ENCODE measurements around the gene INPP4A. TPM values are rescaled to one million over a fixed set of nuclear protein-coding genes. Genes with fewer than 3 reads are reported as not detected.

The INPP4A gene
- total and polyA plus RNA-seq, 2 of the 13 experiments (the other 11 are each of a cell fraction or from before 2014, with no cell fraction given): 10.1 to 10.9 TPM

DNA sequence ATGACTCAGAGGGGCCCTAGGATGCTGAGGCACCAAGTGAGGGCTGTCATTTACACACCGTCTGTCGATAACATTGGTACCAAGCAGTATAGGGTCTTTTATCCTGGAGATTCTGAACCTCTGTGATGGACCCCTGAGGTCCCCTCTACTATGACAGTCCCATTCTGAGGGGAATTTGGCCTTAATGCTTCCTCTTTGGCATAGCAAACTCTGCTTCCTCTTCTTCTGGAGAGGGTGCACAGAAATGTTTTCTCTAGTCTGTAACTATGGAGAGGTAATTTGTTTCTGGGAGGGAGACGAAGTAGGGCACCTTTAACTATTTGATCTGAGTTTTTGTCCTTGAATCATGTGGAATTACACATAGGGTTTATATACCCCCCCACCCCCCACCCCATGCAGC, 44.8 kb downstream of the INPP4A start:
- H3K4me2 ChIP-seq (ENCODE audit: low read depth, low read length): no peak overlapping the region
- H2AFZ ChIP-seq (ENCODE audit: low read length): no peak overlapping the region
- BruUV-seq (replicated peaks): no TSS peak
- ChIA-PET CTCF (ENCODE audit: low intra/inter-chr PET ratio, low total read pairs) (no interaction called here), POLR2A (no interaction called here)
- H3K79me2 ChIP-seq (ENCODE audit: insufficient read depth, low read length): no peaks in the 10 kb centered on the region
- DNase-seq (ENCODE audit: low spot score) (no peak), FAIRE-seq (no peak), ATAC-seq (no peak)
- no peak overlapping the region for H3K4me3 ChIP-seq (replicated peaks in 1 of 3; ENCODE audit: insufficient read depth in 1 of 3, low read depth in 2 of 3, low read length in 3 of 3)
- no peaks in the 10 kb centered on the region for H3K27me3 ChIP-seq (ENCODE audit: control insufficient read depth in 1 of 2, insufficient read depth in 2 of 2, low read length in 2 of 2)
- 0 out of 5 replicates have a peak, but pooled peaks cover 0 to 2% of the 10 kb centered on the region in 2 experiments for H3K36me3 ChIP-seq (replicated peaks in 1 of 2; ENCODE audit: control insufficient read depth in 1 of 2, insufficient read depth in 2 of 2, low read length in 2 of 2)
- in situ Hi-C loops (cut with HindIII; ENCODE audit: extremely low pct_ligation_motif_present, low pct_unique_long_range_greater_than_20kb): no loop called here
- TF ChIP-seq GFI1 (CRISPR knock-in tag; IDR thresholded peaks at IDR 0.05; ENCODE audit: borderline replicate concordance) (no peak), RBFOX2 (IDR thresholded peaks at IDR 0.05; ENCODE audit: low read depth, low read length) (no peak), PLRG1 (conservative IDR thresholded peaks at IDR 0.05) (no peak), DR1 (CRISPR knock-in tag; IDR thresholded peaks at IDR 0.05) (no peak)
- H3K9me3 ChIP-seq (ENCODE audit: low read length): no peaks in the 10 kb centered on the region
- no peak overlapping the region for H3K27ac ChIP-seq (ENCODE audit: extremely low read length, insufficient read depth, low read length)
- no peaks in the 10 kb centered on the region for H4K20me1 ChIP-seq (ENCODE audit: insufficient read depth, low read length)
- intact Hi-C loops (cut with micrococcal nuclease; ENCODE audit: unreplicated experiment): loop anchor here (5.0 kb wide), 1 partner anchor 42 kb away; no protein-coding TSS in a partner anchor
- WGBS (ENCODE audit: low lambda C conversion rate): 87% methylated on average over 3 of the region's 3 CpGs
- H3K9ac ChIP-seq (ENCODE audit: insufficient read depth, low read depth, low read length): no peak overlapping the region
- H3K4me1 ChIP-seq (ENCODE audit: insufficient read depth, low read length): peaks cover 31% of the 10 kb centered on the region

DNA sequence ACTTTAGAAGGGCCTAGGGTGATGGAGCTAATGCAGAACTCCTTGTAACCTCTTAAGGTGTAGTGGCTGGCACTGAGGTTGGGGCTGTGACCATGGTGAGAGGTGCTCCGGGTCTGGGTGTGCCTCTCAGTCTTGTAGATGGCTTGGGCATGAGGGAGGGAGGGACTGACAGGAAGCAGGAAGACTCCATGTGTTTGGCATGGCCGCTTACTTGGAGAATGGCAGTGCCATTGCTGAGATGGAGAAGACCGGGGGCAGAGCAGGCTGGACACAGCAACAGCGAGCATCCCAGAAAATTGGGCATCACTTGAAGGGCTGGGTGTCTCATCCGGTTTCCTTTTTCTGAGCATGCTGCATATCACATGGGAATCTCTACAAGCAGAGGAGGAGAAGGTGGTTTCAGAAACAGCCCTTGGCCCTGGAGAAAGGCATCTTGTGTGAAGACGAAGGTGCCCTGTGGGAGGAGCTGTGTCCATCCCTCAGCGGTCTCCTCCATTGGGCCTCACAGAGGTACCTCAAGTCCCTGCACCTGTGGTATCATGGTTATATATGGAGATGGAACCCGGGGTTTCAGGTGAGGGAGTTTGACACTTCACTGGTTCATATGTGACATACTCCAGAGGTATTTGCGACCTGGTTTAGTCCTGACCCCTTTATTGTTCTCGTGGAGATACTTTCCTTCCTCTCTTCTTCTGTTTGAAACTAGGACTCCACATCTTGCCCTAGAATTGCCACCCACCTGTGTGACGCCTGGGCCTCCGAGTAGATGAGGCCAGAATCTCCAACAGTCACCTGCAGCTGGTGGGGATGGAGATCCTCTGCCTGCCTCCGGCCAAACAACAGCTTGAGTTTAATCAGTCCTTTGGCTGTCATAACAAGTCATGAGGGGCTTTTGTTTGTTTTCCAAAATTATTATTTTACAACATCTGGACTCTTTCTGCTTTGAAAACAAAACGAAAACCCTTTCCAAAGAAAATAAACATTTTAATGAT, 45.6 kb downstream of the INPP4A start:
- H2AFZ ChIP-seq (ENCODE audit: low read length): no peak overlapping the region
- ATAC-seq: no peak
- H3K27ac ChIP-seq (ENCODE audit: extremely low read length, insufficient read depth, low read length): no peak overlapping the region
- no peak overlapping the region for H3K4me2 ChIP-seq (ENCODE audit: low read depth, low read length)
- no peak overlapping the region for H3K9ac ChIP-seq (ENCODE audit: insufficient read depth, low read depth, low read length)
- no peaks in the 10 kb centered on the region for H3K27me3 ChIP-seq (ENCODE audit: control insufficient read depth in 1 of 2, insufficient read depth in 2 of 2, low read length in 2 of 2)
- H3K79me2 ChIP-seq (ENCODE audit: insufficient read depth, low read length): no peaks in the 10 kb centered on the region
- intact Hi-C loops (cut with micrococcal nuclease; ENCODE audit: unreplicated experiment): loop anchor here (5.0 kb wide), 1 partner anchor 43 kb away; no protein-coding TSS in a partner anchor
- 0 out of 5 replicates have a peak, but pooled peaks cover 0 to 2% of the 10 kb centered on the region in 2 experiments for H3K36me3 ChIP-seq (replicated peaks in 1 of 2; ENCODE audit: control insufficient read depth in 1 of 2, insufficient read depth in 2 of 2, low read length in 2 of 2)
- H3K9me3 ChIP-seq (ENCODE audit: low read length): peaks cover 5% of the 10 kb centered on the region; the same call in 1 of the 2 replicates
- in situ Hi-C loops (cut with HindIII; ENCODE audit: extremely low pct_ligation_motif_present, low pct_unique_long_range_greater_than_20kb): no loop called here
- no peak for DNase-seq (ENCODE audit: low spot score)
- CTCF ChIA-PET (ENCODE audit: low intra/inter-chr PET ratio, low total read pairs): no interaction called here
- 93% methylated on average over 14 of the region's 14 CpGs for WGBS (ENCODE audit: low lambda C conversion rate)
- H3K4me3 ChIP-seq (replicated peaks in 1 of 3; ENCODE audit: insufficient read depth in 1 of 3, low read depth in 2 of 3, low read length in 3 of 3): no peak overlapping the region
- no TSS peak for BruUV-seq (replicated peaks)
- no peaks in the 10 kb centered on the region for H4K20me1 ChIP-seq (ENCODE audit: insufficient read depth, low read length)
- no peak for FAIRE-seq
- POLR2A ChIA-PET: no interaction called here
- H3K4me1 ChIP-seq (ENCODE audit: insufficient read depth, low read length): peaks cover 23% of the 10 kb centered on the region
- TF ChIP-seq ZNF510 (CRISPR knock-in tag; IDR thresholded peaks at IDR 0.05; ENCODE audit: low read depth) (no peak), CENPT (CRISPR knock-in tag; IDR thresholded peaks at IDR 0.05; ENCODE audit: low read depth) (no peak), HOXD1 (CRISPR knock-in tag; IDR thresholded peaks at IDR 0.05) (no peak)
- TF ChIP-seq, protein P1, sequence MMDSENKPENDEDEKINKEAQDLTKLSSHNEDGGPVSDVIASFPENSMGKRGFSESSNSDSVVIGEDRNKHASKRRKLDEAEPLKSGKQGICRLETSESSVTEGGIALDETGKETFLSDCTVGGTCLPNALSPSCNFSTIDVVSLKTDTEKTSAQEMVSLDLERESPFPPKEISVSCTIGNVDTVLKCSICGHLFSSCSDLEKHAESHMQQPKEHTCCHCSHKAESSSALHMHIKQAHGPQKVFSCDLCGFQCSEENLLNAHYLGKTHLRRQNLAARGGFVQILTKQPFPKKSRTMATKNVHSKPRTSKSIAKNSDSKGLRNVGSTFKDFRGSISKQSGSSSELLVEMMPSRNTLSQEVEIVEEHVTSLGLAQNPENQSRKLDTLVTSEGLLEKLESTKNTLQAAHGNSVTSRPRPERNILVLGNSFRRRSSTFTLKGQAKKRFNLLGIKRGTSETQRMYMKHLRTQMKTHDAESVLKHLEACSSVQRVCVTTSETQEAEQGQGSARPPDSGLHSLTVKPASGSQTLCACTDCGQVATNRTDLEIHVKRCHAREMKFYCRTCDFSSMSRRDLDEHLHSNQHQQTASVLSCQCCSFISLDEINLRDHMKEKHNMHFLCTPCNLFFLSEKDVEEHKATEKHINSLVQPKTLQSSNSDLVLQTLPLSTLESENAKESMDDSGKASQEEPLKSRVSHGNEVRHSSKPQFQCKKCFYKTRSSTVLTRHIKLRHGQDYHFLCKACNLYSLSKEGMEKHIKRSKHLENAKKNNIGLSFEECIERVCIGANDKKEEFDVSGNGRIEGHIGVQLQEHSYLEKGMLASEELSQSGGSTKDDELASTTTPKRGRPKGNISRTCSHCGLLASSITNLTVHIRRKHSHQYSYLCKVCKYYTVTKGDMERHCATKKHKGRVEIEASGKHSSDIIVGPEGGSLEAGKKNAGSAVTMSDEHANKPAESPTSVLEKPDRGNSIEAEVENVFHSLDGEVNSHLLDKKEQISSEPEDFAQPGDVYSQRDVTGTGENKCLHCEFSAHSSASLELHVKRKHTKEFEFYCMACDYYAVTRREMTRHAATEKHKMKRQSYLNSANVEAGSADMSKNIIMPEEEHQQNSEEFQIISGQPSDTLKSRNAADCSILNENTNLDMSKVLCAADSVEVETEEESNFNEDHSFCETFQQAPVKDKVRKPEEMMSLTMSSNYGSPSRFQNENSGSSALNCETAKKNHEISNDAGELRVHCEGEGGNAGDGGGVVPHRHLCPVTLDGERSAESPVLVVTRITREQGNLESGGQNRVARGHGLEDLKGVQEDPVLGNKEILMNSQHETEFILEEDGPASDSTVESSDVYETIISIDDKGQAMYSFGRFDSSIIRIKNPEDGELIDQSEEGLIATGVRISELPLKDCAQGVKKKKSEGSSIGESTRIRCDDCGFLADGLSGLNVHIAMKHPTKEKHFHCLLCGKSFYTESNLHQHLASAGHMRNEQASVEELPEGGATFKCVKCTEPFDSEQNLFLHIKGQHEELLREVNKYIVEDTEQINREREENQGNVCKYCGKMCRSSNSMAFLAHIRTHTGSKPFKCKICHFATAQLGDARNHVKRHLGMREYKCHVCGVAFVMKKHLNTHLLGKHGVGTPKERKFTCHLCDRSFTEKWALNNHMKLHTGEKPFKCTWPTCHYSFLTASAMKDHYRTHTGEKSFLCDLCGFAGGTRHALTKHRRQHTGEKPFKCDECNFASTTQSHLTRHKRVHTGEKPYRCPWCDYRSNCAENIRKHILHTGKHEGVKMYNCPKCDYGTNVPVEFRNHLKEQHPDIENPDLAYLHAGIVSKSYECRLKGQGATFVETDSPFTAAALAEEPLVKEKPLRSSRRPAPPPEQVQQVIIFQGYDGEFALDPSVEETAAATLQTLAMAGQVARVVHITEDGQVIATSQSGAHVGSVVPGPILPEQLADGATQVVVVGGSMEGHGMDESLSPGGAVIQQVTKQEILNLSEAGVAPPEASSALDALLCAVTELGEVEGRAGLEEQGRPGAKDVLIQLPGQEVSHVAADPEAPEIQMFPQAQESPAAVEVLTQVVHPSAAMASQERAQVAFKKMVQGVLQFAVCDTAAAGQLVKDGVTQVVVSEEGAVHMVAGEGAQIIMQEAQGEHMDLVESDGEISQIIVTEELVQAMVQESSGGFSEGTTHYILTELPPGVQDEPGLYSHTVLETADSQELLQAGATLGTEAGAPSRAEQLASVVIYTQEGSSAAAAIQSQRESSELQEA (CRISPR knock-in tag; IDR thresholded peaks at IDR 0.05; ENCODE audit: not compliant biosample characterization): no peak
